Measurements from ENCODE around the gene IGSF11.

The IGSF11 gene

DNA sequence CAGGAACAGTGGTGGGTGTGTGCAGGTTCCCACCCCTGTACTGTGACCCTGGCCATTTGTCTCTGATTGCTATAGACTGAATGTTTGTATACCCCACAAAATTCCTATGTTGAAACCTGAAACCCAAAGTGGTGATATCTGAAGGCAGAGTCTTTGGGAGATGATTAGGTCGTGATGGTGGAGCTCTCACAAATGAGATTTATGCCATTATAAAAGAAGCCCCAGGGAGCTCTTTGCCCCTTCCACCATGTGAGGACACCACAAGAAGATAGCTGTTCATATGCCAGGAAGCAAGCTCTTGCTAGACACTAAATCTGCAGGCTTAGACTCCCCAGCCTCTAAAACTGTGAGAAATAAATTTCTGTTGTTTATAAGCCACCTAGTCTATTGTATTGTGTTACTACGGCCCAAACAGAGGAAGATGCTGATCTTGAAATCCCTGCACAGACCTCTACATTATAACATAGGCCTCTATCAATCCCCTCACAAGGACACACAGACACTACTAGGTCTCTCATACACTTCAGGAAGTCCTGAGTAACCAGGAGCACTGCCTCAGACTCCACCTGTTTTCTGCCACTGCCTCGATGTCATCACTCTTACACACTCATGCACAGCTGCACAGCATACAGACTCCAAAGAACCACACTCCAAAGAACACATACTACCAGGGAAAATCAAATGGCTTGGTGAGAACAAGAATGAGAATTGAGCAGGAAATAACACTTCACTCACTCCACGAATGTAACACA, 14.7 kb downstream of the IGSF11 start:
- Histone ChIP-seq H3K27me3 (ENCODE audit: insufficient read depth, poor library complexity, severe bottlenecking) (peaks cover 4% of the 10 kb centered on the region), H3K27ac (replicated peaks) (no peak overlapping the region), H3K4me3 (replicated peaks; ENCODE audit: insufficient read depth, low read length) (no peak overlapping the region)
- TF ChIP-seq POLR2AphosphoS5 (IDR thresholded peaks at IDR 0.05; ENCODE audit: low read depth), result no peak
- TF ChIP-seq, protein P1, sequence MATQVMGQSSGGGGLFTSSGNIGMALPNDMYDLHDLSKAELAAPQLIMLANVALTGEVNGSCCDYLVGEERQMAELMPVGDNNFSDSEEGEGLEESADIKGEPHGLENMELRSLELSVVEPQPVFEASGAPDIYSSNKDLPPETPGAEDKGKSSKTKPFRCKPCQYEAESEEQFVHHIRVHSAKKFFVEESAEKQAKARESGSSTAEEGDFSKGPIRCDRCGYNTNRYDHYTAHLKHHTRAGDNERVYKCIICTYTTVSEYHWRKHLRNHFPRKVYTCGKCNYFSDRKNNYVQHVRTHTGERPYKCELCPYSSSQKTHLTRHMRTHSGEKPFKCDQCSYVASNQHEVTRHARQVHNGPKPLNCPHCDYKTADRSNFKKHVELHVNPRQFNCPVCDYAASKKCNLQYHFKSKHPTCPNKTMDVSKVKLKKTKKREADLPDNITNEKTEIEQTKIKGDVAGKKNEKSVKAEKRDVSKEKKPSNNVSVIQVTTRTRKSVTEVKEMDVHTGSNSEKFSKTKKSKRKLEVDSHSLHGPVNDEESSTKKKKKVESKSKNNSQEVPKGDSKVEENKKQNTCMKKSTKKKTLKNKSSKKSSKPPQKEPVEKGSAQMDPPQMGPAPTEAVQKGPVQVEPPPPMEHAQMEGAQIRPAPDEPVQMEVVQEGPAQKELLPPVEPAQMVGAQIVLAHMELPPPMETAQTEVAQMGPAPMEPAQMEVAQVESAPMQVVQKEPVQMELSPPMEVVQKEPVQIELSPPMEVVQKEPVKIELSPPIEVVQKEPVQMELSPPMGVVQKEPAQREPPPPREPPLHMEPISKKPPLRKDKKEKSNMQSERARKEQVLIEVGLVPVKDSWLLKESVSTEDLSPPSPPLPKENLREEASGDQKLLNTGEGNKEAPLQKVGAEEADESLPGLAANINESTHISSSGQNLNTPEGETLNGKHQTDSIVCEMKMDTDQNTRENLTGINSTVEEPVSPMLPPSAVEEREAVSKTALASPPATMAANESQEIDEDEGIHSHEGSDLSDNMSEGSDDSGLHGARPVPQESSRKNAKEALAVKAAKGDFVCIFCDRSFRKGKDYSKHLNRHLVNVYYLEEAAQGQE (IDR thresholded peaks at IDR 0.05; ENCODE audit: insufficient replicate concordance, low read depth), result no peak
- TF ChIP-seq, protein P2, sequence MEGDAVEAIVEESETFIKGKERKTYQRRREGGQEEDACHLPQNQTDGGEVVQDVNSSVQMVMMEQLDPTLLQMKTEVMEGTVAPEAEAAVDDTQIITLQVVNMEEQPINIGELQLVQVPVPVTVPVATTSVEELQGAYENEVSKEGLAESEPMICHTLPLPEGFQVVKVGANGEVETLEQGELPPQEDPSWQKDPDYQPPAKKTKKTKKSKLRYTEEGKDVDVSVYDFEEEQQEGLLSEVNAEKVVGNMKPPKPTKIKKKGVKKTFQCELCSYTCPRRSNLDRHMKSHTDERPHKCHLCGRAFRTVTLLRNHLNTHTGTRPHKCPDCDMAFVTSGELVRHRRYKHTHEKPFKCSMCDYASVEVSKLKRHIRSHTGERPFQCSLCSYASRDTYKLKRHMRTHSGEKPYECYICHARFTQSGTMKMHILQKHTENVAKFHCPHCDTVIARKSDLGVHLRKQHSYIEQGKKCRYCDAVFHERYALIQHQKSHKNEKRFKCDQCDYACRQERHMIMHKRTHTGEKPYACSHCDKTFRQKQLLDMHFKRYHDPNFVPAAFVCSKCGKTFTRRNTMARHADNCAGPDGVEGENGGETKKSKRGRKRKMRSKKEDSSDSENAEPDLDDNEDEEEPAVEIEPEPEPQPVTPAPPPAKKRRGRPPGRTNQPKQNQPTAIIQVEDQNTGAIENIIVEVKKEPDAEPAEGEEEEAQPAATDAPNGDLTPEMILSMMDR (IDR thresholded peaks at IDR 0.05; ENCODE audit: insufficient read depth, low read length), result no peak
- DNase-seq (ENCODE audit: low read depth in 1 of 2, low spot score in 1 of 2), result no peak

DNA sequence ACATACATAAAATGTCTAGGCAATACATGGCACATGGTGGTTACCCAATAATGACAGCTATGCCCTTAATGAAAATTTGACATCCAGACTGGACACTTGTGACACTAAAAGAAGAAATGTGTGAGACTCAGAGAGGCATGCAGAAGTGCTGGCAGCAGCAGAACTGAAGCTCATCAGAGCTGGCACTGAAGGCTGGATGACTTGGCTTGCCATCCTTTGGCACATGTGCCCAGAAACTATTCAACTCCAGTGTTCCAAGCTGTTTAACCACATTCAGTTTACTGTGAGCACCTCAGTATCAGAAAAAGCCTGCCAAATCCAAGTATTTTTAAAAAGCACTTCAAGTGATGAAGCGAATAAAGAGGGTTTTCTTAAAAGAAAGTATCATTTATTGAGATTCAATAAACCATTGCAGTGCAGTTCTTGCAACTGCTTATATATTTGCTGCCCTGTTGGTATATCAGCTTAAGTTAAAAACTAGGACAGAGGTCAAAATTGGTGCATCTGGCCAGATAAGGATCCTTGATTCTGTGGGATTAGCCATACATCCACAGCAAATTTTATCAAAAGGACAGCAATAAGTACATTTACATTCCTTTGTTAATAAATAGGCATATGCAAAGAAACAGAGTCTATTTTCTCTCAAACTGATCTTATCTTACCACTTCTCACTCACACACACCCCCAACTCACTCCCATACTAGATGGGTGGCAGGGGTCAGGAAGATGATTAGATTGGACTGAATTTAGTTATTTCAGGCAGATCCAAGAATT, 15.8 kb downstream of the IGSF11 start:
- no peak for TF ChIP-seq GABPA (IDR thresholded peaks at IDR 0.05; ENCODE audit: low read depth)
- TF ChIP-seq POLR2AphosphoS5 (IDR thresholded peaks at IDR 0.05; ENCODE audit: low read depth), result no peak
- no peak for TF ChIP-seq SPI1 (IDR thresholded peaks at IDR 0.05; ENCODE audit: borderline replicate concordance, low read depth)
- TF ChIP-seq, protein P2 (IDR thresholded peaks at IDR 0.05; ENCODE audit: insufficient read depth, low read length), result no peak
- TF ChIP-seq, protein P1 (IDR thresholded peaks at IDR 0.05; ENCODE audit: insufficient replicate concordance, low read depth), result no peak
- DNase-seq (ENCODE audit: low read depth in 1 of 2, low spot score in 1 of 2), result no peak
- Histone ChIP-seq H3K27ac (replicated peaks) (no peak overlapping the region), H3K4me3 (replicated peaks; ENCODE audit: insufficient read depth, low read length) (no peak overlapping the region), H3K27me3 (ENCODE audit: insufficient read depth, poor library complexity, severe bottlenecking) (peaks cover 4% of the 10 kb centered on the region)

DNA sequence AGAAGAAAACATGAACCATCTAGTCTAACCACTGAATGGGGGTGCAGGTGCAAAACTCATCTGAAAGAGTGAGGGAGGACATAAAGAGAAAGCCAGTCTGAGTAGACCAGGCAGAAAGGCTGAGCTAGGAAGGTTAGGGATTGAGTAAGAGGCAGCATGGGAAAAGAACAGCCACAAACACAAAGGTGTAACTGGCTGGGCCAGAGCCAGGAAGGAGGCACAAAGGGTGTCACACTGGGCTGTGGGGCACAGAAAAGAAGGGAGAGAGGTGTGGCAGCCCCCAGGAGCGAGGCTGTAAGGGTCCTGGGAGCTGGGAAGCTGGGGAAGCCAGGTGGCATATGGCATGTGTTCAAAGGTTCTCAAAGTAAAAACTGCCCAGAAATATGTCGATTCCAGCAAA, 18.7 kb downstream of the IGSF11 start:
- H3K27ac ChIP-seq (replicated peaks), result no peak overlapping the region
- H3K27me3 ChIP-seq (ENCODE audit: insufficient read depth, poor library complexity, severe bottlenecking), result peaks cover 6% of the 10 kb centered on the region
- no peak for DNase-seq (ENCODE audit: low read depth in 1 of 2, low spot score in 1 of 2)
- H3K4me3 ChIP-seq (replicated peaks; ENCODE audit: insufficient read depth, low read length), result no peak overlapping the region
- TF ChIP-seq, protein P2 (IDR thresholded peaks at IDR 0.05; ENCODE audit: insufficient read depth, low read length), result no peak
